ENCODE results near the gene CACNA1B. TPM values are rescaled to one million over a fixed set of nuclear protein-coding genes. Genes with fewer than 3 reads are reported as not detected.

CACNA1B gene
- total and polyA plus RNA-seq, 2 experiments from 2014 or later = 0.39 to 0.60 TPM

DNA sequence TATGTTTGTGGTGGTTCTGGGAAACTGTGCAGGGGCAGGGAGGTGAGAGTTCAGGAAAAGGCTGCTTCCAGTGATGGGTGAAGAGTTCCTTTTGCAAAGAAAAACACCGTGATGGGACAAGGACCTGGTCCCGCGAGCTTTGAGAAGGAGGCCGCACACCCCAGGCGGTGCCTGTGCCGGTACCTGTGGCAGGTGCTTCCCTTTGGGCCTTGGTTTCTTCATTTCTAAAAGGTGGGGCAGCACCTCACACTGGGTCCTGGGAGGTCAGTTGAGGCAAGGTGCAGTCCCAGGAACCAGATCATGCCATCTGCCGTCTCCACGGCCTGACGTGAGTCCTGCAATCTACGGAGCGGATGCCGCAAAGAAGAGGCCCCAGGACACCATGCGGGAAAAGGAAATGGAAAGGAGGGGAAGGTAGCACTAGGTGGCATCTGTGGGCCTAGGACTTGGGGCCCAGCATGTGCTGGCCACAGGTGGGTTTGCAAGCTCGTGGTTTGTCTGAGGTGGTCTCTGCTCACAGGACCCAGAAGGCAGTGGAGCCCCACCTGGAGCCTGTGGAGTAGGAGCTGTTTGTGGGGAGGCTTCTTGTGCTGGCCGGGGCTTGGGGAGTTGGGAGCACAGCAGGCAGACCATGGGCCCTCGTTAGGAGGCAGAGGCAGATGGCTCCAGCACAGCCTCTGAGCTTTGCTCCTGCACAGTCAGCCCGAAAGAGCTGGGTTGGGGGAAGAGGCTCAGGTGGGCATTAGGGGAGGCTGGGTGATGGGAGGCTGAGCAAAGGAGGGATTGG, 131.6 kb downstream of the CACNA1B start:
- no peaks in the 10 kb centered on the region for H3K36me3 ChIP-seq
- H3K27me3 ChIP-seq = no peaks in the 10 kb centered on the region
- H3K9me3 ChIP-seq (ENCODE audit: low read depth) = no peaks in the 10 kb centered on the region
- H3K4me3 ChIP-seq = no peak overlapping the region
- no peak for DNase-seq (ENCODE audit: low read depth in 1 of 2, low spot score in 1 of 2)
- TF ChIP-seq, protein P1, sequence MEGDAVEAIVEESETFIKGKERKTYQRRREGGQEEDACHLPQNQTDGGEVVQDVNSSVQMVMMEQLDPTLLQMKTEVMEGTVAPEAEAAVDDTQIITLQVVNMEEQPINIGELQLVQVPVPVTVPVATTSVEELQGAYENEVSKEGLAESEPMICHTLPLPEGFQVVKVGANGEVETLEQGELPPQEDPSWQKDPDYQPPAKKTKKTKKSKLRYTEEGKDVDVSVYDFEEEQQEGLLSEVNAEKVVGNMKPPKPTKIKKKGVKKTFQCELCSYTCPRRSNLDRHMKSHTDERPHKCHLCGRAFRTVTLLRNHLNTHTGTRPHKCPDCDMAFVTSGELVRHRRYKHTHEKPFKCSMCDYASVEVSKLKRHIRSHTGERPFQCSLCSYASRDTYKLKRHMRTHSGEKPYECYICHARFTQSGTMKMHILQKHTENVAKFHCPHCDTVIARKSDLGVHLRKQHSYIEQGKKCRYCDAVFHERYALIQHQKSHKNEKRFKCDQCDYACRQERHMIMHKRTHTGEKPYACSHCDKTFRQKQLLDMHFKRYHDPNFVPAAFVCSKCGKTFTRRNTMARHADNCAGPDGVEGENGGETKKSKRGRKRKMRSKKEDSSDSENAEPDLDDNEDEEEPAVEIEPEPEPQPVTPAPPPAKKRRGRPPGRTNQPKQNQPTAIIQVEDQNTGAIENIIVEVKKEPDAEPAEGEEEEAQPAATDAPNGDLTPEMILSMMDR (IDR thresholded peaks at IDR 0.05; ENCODE audit: low read depth, low read length) = no peak
- H3K27ac ChIP-seq = no peak overlapping the region
- H3K4me1 ChIP-seq (ENCODE audit: low read depth) = peaks cover 5% of the 10 kb centered on the region

DNA sequence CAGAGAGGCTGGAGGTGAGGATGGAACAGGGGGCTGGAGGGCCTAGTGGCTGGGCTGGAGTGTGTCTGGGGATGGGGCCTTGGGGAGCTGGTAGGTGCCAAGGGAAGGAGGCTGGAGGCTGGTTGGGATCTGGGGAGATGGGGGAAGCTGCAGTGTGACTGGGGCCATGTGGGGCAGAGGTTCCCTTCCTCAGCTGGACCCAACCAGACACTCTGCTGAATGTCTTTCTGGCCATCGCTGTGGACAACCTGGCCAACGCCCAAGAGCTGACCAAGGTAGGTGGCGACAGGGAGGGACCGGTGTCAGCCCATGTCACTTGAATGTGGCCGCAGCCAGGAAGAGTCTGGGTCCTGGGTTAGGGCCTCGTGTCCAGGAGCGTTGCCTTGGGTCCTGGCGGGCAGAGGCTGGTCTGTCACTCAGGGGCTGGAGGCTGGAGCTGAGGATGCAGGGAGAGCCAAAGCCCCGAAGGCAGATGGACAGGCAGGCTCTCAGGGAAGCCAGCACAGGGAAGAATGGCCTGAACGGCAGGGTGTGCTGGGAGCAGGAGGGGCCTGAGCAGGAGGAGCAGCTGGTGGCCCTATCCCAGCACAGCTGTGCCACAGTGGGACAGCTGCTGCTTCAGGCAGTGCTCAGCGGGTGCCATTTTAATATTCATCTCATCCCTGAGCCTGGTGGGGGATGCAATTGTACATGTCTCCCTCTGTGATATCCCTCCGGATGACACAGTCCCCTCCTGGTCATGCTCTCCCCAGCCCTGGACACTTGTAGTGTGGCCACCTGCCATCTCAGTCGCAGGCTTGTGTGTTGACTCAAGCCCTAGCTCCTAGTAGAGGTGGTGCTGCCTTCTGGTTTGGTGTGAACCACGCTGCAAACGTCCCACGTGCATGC, 132.5 kb downstream of the CACNA1B start:
- Histone ChIP-seq H3K27me3 (no peaks in the 10 kb centered on the region), H3K36me3 (no peaks in the 10 kb centered on the region), H3K9me3 (ENCODE audit: low read depth) (no peaks in the 10 kb centered on the region), H3K4me3 (no peak overlapping the region), H3K4me1 (ENCODE audit: low read depth) (peaks cover 5% of the 10 kb centered on the region), H3K27ac (no peak overlapping the region)
- TF ChIP-seq, protein P1 (IDR thresholded peaks at IDR 0.05; ENCODE audit: low read depth, low read length) = no peak
- DNase-seq (ENCODE audit: low read depth in 1 of 2, low spot score in 1 of 2) = no peak

DNA sequence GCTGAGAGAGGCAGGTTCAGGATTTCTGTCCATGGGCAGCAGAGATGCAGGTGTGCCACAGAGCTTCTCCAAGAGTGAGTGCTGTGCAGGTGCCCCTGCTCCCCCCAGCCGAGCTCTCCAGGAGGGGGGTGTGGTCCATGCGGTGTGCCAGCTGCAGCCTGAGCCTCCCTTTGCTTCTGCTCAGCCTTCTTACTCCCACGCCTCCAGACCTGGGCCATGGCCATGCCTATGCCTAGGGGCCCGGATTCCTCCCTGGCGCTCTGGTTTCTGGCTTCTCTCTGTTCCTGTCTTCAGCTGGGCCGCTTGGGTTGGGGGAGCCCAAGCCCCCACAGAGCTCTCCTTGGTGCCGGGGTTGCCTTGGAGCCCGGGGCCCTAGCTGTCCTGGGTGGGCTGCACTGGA, 133.3 kb downstream of the CACNA1B start:
- no peak for DNase-seq (ENCODE audit: low read depth in 1 of 2, low spot score in 1 of 2)
- H3K9me3 ChIP-seq (ENCODE audit: low read depth) = no peaks in the 10 kb centered on the region
- H3K27me3 ChIP-seq = no peaks in the 10 kb centered on the region
- TF ChIP-seq, protein P1 (IDR thresholded peaks at IDR 0.05; ENCODE audit: low read depth, low read length) = no peak
- H3K27ac ChIP-seq = no peak overlapping the region
- peaks cover 5% of the 10 kb centered on the region for H3K4me1 ChIP-seq (ENCODE audit: low read depth)
- H3K4me3 ChIP-seq = no peak overlapping the region
- no peaks in the 10 kb centered on the region for H3K36me3 ChIP-seq

DNA sequence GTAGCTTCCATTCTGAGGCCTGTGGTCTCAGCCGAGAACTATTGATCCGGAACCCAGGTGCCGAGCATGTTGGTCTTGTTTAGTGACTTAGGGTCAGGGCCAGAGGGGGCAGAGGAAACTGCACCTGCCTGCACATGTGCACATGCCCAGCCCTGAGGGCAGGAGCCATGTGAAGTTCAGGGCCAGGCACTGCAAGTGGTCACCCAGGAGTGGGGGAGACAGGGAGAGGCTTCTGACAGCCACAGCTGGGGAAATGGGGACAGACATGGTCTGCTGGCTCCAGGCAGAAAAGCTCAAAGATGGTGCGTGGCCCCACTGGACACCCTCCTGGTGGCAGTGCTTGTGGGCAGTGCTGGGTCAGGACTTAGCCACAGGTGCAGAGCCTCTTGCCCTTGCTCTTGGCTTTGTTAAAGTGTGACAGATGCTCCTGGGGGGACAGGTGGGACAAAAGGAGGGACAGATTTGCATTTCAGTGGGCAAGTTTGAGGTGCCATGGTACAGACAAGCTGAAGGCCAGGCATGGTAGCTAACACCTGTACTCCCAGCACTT, 134.4 kb downstream of the CACNA1B start:
- DNase-seq (ENCODE audit: low read depth in 1 of 2, low spot score in 1 of 2) = no peak
- no peaks in the 10 kb centered on the region for H3K9me3 ChIP-seq (ENCODE audit: low read depth)

DNA sequence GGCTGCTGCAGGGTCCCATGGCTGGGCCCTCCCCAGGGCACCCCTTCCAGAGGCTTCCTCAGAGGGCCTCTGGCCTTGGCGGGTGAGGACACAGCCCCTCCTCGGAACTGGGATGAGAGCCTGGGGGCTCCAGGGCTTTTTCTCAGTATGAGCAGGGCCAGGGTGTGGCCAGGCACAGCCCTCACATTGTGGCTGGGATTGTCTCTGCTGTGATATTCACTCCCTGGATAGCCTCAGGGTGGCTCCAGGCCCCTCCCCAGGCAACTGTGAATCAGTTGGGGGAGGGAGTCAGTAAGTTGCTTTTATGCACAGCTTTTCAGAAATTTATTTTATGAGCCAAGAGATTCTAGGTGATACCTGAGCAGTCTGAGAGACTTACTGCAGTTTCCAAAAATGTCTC, 135.7 kb downstream of the CACNA1B start:
- H3K27ac ChIP-seq = no peak overlapping the region
- H3K27me3 ChIP-seq = no peaks in the 10 kb centered on the region
- H3K9me3 ChIP-seq (ENCODE audit: low read depth) = no peaks in the 10 kb centered on the region
- H3K36me3 ChIP-seq = no peaks in the 10 kb centered on the region
- H3K4me3 ChIP-seq = no peak overlapping the region
- peaks cover 5% of the 10 kb centered on the region for H3K4me1 ChIP-seq (ENCODE audit: low read depth)
- DNase-seq (ENCODE audit: low read depth in 1 of 2, low spot score in 1 of 2) = no peak
- TF ChIP-seq, protein P1 (IDR thresholded peaks at IDR 0.05; ENCODE audit: low read depth, low read length) = no peak

More for the DNA sequence above, 134.4 kb downstream of the CACNA1B start:
- TF ChIP-seq, protein P1 (IDR thresholded peaks at IDR 0.05; ENCODE audit: low read depth, low read length) = no peak
- Histone ChIP-seq H3K4me3 (no peak overlapping the region), H3K27ac (no peak overlapping the region), H3K4me1 (ENCODE audit: low read depth) (peaks cover 5% of the 10 kb centered on the region), H3K27me3 (no peaks in the 10 kb centered on the region), H3K36me3 (no peaks in the 10 kb centered on the region)
